GM18861 (cell line): ENCODE results near the gene NCKAP5.
"Not testable (repeated sequence)": the region's sequence is repeated elsewhere in the genome, so short reads cannot be mapped to it uniquely, and the experiment has no call there.

ENCODE experiments used
- ATAC-seq: cut with Tn5 transposase; IDR thresholded peaks from one replicate; pipeline ENCODE4 v1.9.1; 2021; ENCODE audit not compliant: unreplicated experiment

NCKAP5 gene

GRCh38 chr2:133475610-133476009, 92.7 kb downstream of the NCKAP5 start:
- no peak for ATAC-seq

- ATAC-seq, result not testable (repeated sequence)
Measured at GRCh38 chr2:133470446-133470845, 97.8 kb downstream of the NCKAP5 start.

- no peak for ATAC-seq
Measured at GRCh38 chr2:133462811-133463210, 105.5 kb downstream of the NCKAP5 start.

GRCh38 chr2:133461484-133461883, 106.8 kb downstream of the NCKAP5 start:
- ATAC-seq, result no peak

- ATAC-seq, result no peak
Measured at GRCh38 chr2:133459590-133459989, 108.7 kb downstream of the NCKAP5 start.

GRCh38 chr2:133458280-133458679, 110.0 kb downstream of the NCKAP5 start:
- no peak for ATAC-seq

GRCh38 chr2:133457861-133458260, 110.4 kb downstream of the NCKAP5 start:
- ATAC-seq, result no peak

- no peak for ATAC-seq
Measured at GRCh38 chr2:133456971-133457370, 111.3 kb downstream of the NCKAP5 start.

GRCh38 chr2:133456156-133456555, 112.1 kb downstream of the NCKAP5 start:
- ATAC-seq, result no peak

- ATAC-seq, result no peak
Measured at GRCh38 chr2:133453032-133453431, 115.2 kb downstream of the NCKAP5 start.

- ATAC-seq, result no peak
Measured at GRCh38 chr2:133452583-133452982, 115.7 kb downstream of the NCKAP5 start.

GRCh38 chr2:133452146-133452545, 116.1 kb downstream of the NCKAP5 start:
- ATAC-seq, result no peak

GRCh38 chr2:133448195-133448594, 120.1 kb downstream of the NCKAP5 start:
- no peak for ATAC-seq

GRCh38 chr2:133447303-133447702, 121.0 kb downstream of the NCKAP5 start:
- ATAC-seq, result no peak

- no peak for ATAC-seq
Measured at GRCh38 chr2:133444465-133444864, 123.8 kb downstream of the NCKAP5 start.

- ATAC-seq, result no peak
Measured at GRCh38 chr2:133442393-133442792, 125.9 kb downstream of the NCKAP5 start.

GRCh38 chr2:133439565-133439920, 128.7 kb downstream of the NCKAP5 start:
- ATAC-seq, result no peak

- ATAC-seq, result no peak
Measured at GRCh38 chr2:133438848-133439564, 129.3 kb downstream of the NCKAP5 start.

- no peak for ATAC-seq
Measured at GRCh38 chr2:133438026-133438425, 130.2 kb downstream of the NCKAP5 start.

GRCh38 chr2:133437492-133437891, 130.8 kb downstream of the NCKAP5 start:
- ATAC-seq, result no peak

GRCh38 chr2:133434959-133435668, 133.1 kb downstream of the NCKAP5 start:
- ATAC-seq, result no peak
